Right lobe of liver (tissue), 6 donors: ENCODE data around the gene CAMTA1. TPM values are rescaled to one million over a fixed set of nuclear protein-coding genes. Genes with fewer than 3 reads are reported as not detected.
A peak's percentile ranks its signal among the peaks of the same experiment; 100 is the strongest.

Experiments used
- ATAC-seq, 4 donors: fragments of 200-7000 bp; cut with Tn5 transposase; one replicate each; pipeline ENCODE4 v1.9.1; 2020; ENCODE audit warnings: mild to moderate bottlenecking in 4 of 4, moderate library complexity in 4 of 4
- DNase-seq, 3 donors: peaks; one replicate each; pipeline ENCODE4 v3.0.0-alpha.2; 2020
- H3K27ac ChIP-seq, 3 donors: fragments of 200-600 bp; one replicate each; pipeline ENCODE4 v1.8.0; 2022
- H3K27me3 ChIP-seq, 2 donors: fragments of 200-600 bp; one replicate each; pipeline ENCODE4 v1.8.0; 2022
- H3K36me3 ChIP-seq, 4 donors: fragments of 200-600 bp; sonication (generic) in 1 of 4; one replicate each; pipeline versions ENCODE4 v1.5.1 to v1.8.0; 2017 to 2022; ENCODE audit warnings: control low read depth in 1 of 4
- H3K4me1 ChIP-seq, 4 donors: fragments of 200-600 bp; sonication (generic) in 1 of 4; one replicate each; pipeline versions ENCODE4 v1.5.1 to v1.8.0; 2017 to 2022; ENCODE audit warnings: control low read depth in 1 of 4
- H3K4me3 ChIP-seq, 3 donors: fragments of 200-600 bp; one replicate each; pipeline ENCODE4 v1.8.0; 2022
- H3K9me3 ChIP-seq, 4 donors: fragments of 200-600 bp; sonication (generic) in 1 of 4; one replicate each; pipeline versions ENCODE4 v1.5.1 to v1.8.0; 2017 to 2022; ENCODE audit warnings: control low read depth in 1 of 4
- POLR2A ChIP-seq: fragments of 450-650 bp; IDR thresholded peaks from one replicate; pipeline ENCODE4 v1.6.1; 2017; ENCODE audit warnings: antibody characterized with exemption, mild to moderate bottlenecking
- WGBS: methylation state at CpG from one replicate; pipeline ENCODE4 v1.1.6; 2018; ENCODE audit warnings: low coverage, low lambda C conversion rate; ENCODE audit not compliant: insufficient coverage; ENCODE audit errors: missing lambda C conversion rate; 5-methylcytosine and 5-hydroxymethylcytosine counted together
- intact Hi-C, 2 donors: fragments of 100-400 bp; cut with DNase I; formaldehyde crosslinking; loops; one replicate each; pipeline versions ENCODE4 v1.11.2 to v1.14.1; 2022
- total RNA-seq, 6 experiments: library from RNA; depleted of rRNA in 2 of 6; stranded (reverse); fragments of >200 nt in 2 of 6; fragmentation: NEBNext Ultra II Directional in 3 of 6; extraction: Animal tissue kit (Norgen Biotek cat#: 25700) in 3 of 6; gene quantifications; one replicate each; pipeline versions ENCODE4 v1.1.0 to v1.2.4, GENCODE V29; 2016 to 2023
- TF ChIP-seq, protein P1 (sequence below), 4 donors: fragments of 200-600 bp in 3 of 4; fragments of 450-650 bp in 1 of 4; IDR thresholded peaks; one replicate each; pipeline versions ENCODE4 v1.5.1 to v1.8.0; 2016 to 2022; ENCODE audit warnings: antibody characterized with exemption in 4 of 4, mild to moderate bottlenecking in 2 of 4
- donor health status: DM: no; HTN: yes; CAD: no.
- donor health status: DM: no; HTN: no; CAD: no.
- donor health status: DM: no; HTN: no; CAD: no.
- donor health status: DM: no; HTN: yes; CAD: no.
- donor health status: DM: no; HTN: yes; CAD: no.

The CAMTA1 gene
- total RNA-seq, 6 experiments from 2014 or later = 32.3 to 49.4 (median 37.2) TPM

DNA sequence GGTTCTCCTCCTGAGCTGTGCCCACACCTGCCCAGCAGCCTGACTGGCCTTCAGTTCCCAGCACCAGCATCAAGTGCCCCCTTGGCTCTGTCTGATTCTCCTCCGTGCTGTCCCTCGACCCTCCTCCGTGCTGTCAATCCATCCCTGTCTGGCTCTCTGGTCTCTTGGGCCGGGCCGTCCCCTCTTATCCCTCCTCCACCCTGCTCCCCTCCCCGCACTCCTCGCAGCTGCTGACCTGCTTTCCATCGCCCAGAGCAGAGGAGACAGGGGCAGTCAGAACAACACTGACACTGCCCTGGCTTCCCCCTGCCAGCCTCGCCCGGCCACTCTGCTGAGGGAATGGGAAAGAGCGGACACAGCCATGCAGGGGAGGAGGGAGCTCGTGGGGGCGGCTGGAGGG is 267.4 kb downstream of the CAMTA1 start:
- intact Hi-C loops = no loop called here
- Histone ChIP-seq H3K27me3 (no peaks in the 10 kb centered on the region), H3K9me3 (no peaks in the 10 kb centered on the region), H3K27ac (no peak overlapping the region), H3K36me3 (no peaks in the 10 kb centered on the region), H3K4me1 (no peaks in the 10 kb centered on the region), H3K4me3 (no peak overlapping the region)
- DNase-seq (no peak), ATAC-seq (no peak)
- WGBS = 59% methylated on average over 9 of the region's 13 CpGs
- TF ChIP-seq, protein P1, sequence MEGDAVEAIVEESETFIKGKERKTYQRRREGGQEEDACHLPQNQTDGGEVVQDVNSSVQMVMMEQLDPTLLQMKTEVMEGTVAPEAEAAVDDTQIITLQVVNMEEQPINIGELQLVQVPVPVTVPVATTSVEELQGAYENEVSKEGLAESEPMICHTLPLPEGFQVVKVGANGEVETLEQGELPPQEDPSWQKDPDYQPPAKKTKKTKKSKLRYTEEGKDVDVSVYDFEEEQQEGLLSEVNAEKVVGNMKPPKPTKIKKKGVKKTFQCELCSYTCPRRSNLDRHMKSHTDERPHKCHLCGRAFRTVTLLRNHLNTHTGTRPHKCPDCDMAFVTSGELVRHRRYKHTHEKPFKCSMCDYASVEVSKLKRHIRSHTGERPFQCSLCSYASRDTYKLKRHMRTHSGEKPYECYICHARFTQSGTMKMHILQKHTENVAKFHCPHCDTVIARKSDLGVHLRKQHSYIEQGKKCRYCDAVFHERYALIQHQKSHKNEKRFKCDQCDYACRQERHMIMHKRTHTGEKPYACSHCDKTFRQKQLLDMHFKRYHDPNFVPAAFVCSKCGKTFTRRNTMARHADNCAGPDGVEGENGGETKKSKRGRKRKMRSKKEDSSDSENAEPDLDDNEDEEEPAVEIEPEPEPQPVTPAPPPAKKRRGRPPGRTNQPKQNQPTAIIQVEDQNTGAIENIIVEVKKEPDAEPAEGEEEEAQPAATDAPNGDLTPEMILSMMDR (IDR thresholded peaks at IDR 0.05) = no peak
- TF ChIP-seq POLR2A = no peak

DNA sequence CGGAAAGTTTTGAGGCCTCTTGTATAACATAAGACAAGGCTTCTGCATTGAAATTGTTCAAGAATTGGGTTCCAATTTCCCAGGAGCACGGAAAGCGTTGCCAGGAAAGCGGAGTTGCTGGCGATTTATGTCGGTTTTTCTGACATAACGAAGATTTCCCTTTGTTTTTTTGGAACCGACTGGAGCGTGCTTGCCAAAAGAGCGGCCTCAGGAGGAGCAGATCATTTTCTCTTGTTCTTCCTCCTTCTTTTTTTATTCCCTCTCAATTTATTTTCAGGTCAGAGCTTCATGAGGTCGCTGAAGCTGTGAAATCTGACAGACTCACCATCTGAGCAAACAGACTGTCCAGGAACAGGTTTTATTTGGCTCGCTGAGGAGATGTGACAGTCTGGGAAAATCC is 275.5 kb downstream of the CAMTA1 start:
- H3K4me3 ChIP-seq = no peak overlapping the region
- ATAC-seq = no peak
- no peaks in the 10 kb centered on the region for H3K4me1 ChIP-seq
- no peaks in the 10 kb centered on the region for H3K27me3 ChIP-seq
- intact Hi-C loops = loop anchor here (10.0 kb wide), 2 partner anchors 554 to 584 kb away; no protein-coding TSS in a partner anchor
- H3K9me3 ChIP-seq = no peaks in the 10 kb centered on the region
- DNase-seq = no peak
- 73% methylated on average over 10 of the region's 12 CpGs for WGBS
- no peak for TF ChIP-seq POLR2A
- TF ChIP-seq, protein P1 (IDR thresholded peaks at IDR 0.05) = no peak
- H3K27ac ChIP-seq = no peak overlapping the region
- H3K36me3 ChIP-seq = no peaks in the 10 kb centered on the region

DNA sequence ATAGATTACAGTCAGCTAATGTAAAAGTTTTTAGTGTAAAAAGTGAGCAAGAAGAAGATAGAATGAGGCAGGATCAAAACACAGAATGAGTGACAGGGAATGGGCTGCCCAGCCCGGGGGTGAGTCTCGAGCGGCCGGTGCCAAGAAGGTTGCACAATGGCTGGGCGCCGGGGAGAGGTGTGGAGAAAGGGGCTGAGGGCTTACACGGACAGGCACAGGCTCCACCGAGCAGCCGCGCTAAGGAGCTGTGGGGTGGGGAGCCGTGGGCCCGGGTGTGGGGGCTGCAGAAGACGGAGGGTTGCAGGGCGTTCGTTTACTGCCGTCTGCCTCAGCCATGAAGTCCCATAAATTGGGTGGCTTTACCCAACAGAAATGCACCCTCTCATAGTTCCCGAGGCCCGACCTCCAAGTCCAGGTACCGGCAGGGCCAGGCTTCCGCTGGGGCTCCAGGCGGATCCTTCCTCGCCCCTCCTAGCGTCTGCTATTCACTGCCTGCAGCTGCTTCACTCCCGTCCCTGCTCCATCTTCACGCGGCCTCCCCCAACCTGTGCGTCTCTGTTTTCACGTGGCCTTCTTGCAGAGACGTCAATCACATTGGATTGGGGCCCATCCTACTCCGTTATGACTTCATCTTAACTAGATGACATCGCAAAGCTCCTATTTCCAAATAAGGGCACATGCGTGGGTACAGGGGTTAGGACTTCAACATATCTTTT is 277.2 kb downstream of the CAMTA1 start:
- H3K27ac ChIP-seq = no peak overlapping the region
- DNase-seq (no peak), ATAC-seq (peak in 1 of 4 donors; percentile 18)
- no peak for TF ChIP-seq POLR2A
- TF ChIP-seq, protein P1 (IDR thresholded peaks at IDR 0.05) = no peak
- intact Hi-C loops = loop anchor here (10.0 kb wide), 2 partner anchors 552 to 582 kb away; no protein-coding TSS in a partner anchor
- H3K27me3 ChIP-seq = no peaks in the 10 kb centered on the region
- H3K9me3 ChIP-seq = no peaks in the 10 kb centered on the region
- no peak overlapping the region for H3K4me3 ChIP-seq
- 69% methylated on average over 13 of the region's 32 CpGs for WGBS
- no peaks in the 10 kb centered on the region for H3K36me3 ChIP-seq
- H3K4me1 ChIP-seq = no peaks in the 10 kb centered on the region

DNA sequence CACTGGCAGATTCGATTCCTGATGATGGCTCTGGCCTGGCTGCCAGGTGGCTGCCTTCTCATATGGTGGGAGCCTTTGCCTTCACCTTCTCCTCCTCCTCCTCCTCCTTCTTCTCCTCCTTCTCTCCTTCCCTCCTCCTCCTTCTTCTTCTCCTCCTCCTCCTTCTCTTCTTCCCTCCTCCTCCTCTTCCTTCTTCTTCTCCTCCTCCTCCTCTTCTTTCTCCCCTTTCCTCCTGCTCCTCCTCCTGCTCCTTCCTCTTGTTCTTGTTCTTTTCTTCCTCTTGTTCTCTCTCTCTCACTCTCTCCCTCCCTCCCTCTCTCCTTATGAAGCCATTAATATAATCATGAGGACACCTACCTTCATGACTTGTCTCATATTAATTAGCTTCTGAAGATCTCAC is 278.7 kb downstream of the CAMTA1 start:
- WGBS = 43% methylated on average over 1 of the region's 1 CpG
- no peak overlapping the region for H3K27ac ChIP-seq
- no peak for TF ChIP-seq POLR2A
- intact Hi-C loops = loop anchor here (10.0 kb wide), 2 partner anchors 551 to 581 kb away; no protein-coding TSS in a partner anchor
- no peaks in the 10 kb centered on the region for H3K36me3 ChIP-seq
- no peaks in the 10 kb centered on the region for H3K9me3 ChIP-seq
- no peaks in the 10 kb centered on the region for H3K27me3 ChIP-seq
- ATAC-seq (no peak), DNase-seq (no peak)
- H3K4me1 ChIP-seq = no peaks in the 10 kb centered on the region
- no peak overlapping the region for H3K4me3 ChIP-seq

DNA sequence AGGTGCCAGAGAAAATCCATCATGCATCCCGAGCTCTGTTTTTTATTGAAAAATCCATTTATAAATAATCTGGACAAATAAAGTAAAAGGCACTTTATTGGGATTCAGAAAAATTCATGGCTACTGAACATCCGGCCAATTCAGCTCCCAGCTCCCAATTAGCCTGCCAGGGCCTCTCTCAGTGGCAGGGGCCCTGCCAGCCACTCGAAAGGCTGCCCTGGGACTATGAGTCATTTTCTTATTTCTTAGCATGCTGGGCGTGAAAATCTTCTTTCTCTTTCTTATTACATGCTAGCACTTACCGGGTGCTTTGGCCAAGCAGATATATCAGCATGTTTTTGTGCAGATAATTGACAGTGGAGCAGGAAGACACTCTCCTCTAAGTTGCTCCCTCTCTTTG is 283.3 kb downstream of the CAMTA1 start:
- WGBS = 69% methylated on average over 4 of the region's 5 CpGs
- intact Hi-C loops = loop anchor here (10.0 kb wide), 2 partner anchors 546 to 576 kb away; no protein-coding TSS in a partner anchor
- Histone ChIP-seq H3K27me3 (no peaks in the 10 kb centered on the region), H3K36me3 (no peaks in the 10 kb centered on the region), H3K9me3 (no peaks in the 10 kb centered on the region), H3K4me1 (peaks cover 0 to 4% (median 0%) of the 10 kb centered on the region in 4 donors), H3K27ac (no peak overlapping the region), H3K4me3 (no peak overlapping the region)
- TF ChIP-seq POLR2A = no peak
- TF ChIP-seq, protein P1 (IDR thresholded peaks at IDR 0.05) = no peak
- ATAC-seq (no peak), DNase-seq (no peak)
